ENCODE data around the gene TGIF2.
A peak's percentile ranks its signal among the peaks of the same experiment; 100 is the strongest.
"Not testable (repeated sequence)": the region's sequence is repeated elsewhere in the genome, so short reads cannot be mapped to it uniquely, and the experiment has no call there.

Gene TGIF2

GRCh38 chr20:36547186-36548005 lies 26.0 kb upstream of the TGIF2 start:
- no peak for DNase-seq

GRCh38 chr20:36548006-36548315 lies 25.4 kb upstream of the TGIF2 start:
- no peak for DNase-seq

- no peak for DNase-seq
Measured at GRCh38 chr20:36548704-36549627, 24.4 kb upstream of the TGIF2 start.

- no peak for DNase-seq
Measured at GRCh38 chr20:36549628-36549941, 23.8 kb upstream of the TGIF2 start.

GRCh38 chr20:36549942-36550789 lies 23.2 kb upstream of the TGIF2 start:
- DNase-seq: no peak

GRCh38 chr20:36550790-36551299 lies 22.6 kb upstream of the TGIF2 start:
- DNase-seq: no peak

GRCh38 chr20:36555248-36555647 lies 18.1 kb upstream of the TGIF2 start:
- no peak for DNase-seq

- no peak for DNase-seq
Measured at GRCh38 chr20:36562724-36563123, 10.7 kb upstream of the TGIF2 start.

GRCh38 chr20:36563374-36563773 lies 10.0 kb upstream of the TGIF2 start:
- DNase-seq: no peak

GRCh38 chr20:36564078-36564725 lies 9.2 kb upstream of the TGIF2 start:
- DNase-seq: not testable (repeated sequence)

- DNase-seq: not testable (repeated sequence)
Measured at GRCh38 chr20:36564726-36565121, 8.7 kb upstream of the TGIF2 start.

- no peak for DNase-seq
Measured at GRCh38 chr20:36565520-36565919, 7.9 kb upstream of the TGIF2 start.

GRCh38 chr20:36569847-36570429 lies 3.5 kb upstream of the TGIF2 start:
- no peak for DNase-seq

GRCh38 chr20:36571564-36572504 lies 1.6 kb upstream of the TGIF2 start:
- DNase-seq: no peak

- peak; percentile 64 for DNase-seq
Measured at GRCh38 chr20:36572701-36573102, 695 bp upstream of the TGIF2 start.

- no peak for DNase-seq
Measured at GRCh38 chr20:36573798-36574365, 485 bp downstream of the TGIF2 start.

GRCh38 chr20:36574366-36575135 lies 1.2 kb downstream of the TGIF2 start:
- peak; percentile 47 for DNase-seq

GRCh38 chr20:36576081-36576445 lies 2.7 kb downstream of the TGIF2 start:
- no peak for DNase-seq

- no peak for DNase-seq
Measured at GRCh38 chr20:36578356-36579041, 5.1 kb downstream of the TGIF2 start.
